Activated CD4-positive, alpha-beta T cell treated with anti-CD3 and anti-CD28 coated beads, Interleukin-2, amount 50 U/mL, for 48 hours (primary cell): Measurements from ENCODE around the gene LONP1.

Experiments
- DNase-seq, 2 experiments: peaks; one replicate each; pipeline ENCODE4 v3.0.0-alpha.2; 2020

Gene LONP1

DNA sequence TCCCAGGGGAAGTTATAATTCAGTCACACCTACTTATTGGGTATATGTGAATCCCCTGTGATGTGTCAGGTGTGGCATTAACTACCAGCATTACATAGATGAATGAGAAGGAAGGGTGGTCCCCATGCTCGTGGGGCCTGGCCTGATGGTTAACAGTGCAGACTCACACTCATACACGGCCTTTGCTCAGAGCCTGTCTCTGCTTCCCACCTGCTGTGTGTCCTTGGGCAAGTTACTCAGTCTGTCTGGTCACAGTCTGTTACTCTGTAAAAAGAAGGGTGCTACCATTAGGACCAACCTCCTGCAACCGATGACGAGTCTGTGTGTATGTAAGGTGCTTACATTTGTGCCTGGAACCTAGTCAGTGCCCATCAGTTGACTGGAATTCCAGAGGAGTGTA lies 73.2 kb downstream of the LONP1 start:
- no peak for DNase-seq

DNA sequence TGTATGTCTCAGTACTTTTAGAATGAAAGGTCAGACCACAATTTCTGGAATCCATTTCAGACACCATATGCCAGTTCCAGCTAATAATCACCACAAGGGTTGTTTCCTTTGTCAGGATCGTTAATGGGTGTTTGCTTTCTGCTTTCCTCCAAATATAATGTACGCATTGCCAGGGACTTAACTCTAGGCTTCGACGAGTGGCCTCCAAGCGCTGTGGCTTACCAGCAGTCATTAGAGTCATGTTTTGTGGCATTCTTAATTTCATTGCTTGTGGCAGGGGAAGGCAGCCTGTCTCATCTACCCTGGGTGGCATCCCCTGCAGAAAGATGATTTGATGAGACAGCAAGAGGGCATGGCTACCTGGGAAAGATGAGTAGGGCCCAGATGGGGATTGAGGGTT lies 74.5 kb downstream of the LONP1 start:
- no peak for DNase-seq

DNA sequence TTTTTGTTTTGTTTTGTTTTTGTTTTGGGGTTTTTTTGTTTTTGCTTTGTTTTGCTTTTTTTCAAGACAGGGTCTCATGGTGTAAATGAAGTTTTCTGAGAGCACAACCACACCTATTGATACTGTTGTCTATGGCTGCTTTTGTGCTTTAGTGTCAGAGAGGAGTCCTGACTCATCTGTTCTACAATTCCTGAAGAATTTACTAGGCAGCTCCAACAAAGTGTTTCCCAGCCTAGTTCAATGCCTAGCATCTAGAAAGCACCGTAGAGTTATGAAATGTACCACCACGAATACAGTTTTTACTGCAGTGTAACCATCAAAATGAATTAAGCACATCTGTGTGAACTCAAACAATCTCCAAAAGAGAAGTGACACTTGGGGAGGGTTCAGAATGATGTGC lies 75.9 kb downstream of the LONP1 start:
- no peak for DNase-seq

DNA sequence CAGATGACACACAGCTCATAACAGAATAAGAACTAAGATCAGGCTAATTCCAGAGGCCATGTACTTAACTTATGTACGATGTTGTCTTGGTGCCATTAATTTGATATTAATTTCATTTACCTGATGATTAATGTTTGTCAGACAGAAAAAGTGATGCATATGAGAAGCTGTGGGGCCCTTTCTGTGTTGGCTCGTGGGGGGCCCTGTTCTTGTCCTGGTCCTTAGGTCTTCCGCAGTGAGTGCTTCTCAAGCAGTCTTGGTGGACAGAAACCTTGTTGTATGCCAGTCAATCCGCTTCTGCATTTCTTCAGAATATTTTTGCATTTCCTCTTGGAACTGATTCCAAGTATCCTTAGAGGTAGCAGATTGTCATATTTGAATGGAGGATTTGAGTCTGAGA lies 76.9 kb downstream of the LONP1 start:
- DNase-seq, result no peak

DNA sequence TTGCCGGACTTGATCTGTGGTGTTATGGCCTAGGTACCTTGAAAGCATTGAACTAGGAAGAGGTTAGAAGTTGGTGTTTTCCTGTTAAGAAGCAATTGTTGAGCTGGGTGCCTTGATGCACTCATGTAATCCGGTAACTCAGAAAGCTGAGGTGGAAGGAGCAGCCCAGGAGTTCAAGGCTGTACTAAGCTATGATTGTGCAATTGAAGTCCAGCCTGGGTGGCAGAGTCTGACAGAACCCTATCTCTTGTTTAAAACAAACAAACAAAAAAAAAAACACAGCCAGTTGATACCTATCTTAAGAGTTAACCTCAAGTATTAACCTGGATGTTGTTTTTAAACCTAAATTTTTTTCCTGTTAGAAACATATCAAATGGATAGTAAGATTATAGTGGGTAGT lies 77.7 kb downstream of the LONP1 start:
- DNase-seq, result no peak
